ENCODE measurements around the gene TRIOBP.
"Not testable (repeated sequence)": the region's sequence is repeated elsewhere in the genome, so short reads cannot be mapped to it uniquely, and the experiment has no call there.

The TRIOBP gene

GRCh38 chr22:37684803-37685615 lies 11.8 kb upstream of the TRIOBP start:
- no peak overlapping the region for H3K27ac ChIP-seq
- in situ Hi-C loops (cut with HindIII; ENCODE audit: low pct_ligation_motif_present, low sequenced_read_pairs): no loop called here
- H3K27me3 ChIP-seq (replicated peaks): no peaks in the 10 kb centered on the region
- no peak for TF ChIP-seq CTCF (IDR thresholded peaks at IDR 0.05; ENCODE audit: low read depth, low read length, missing control alignments)
- H3K36me3 ChIP-seq (replicated peaks): peaks cover 12% of the 10 kb centered on the region
- H3K4me3 ChIP-seq (ENCODE audit: low read depth, low read length): no peak overlapping the region
- DNase-seq: no peak

DNA sequence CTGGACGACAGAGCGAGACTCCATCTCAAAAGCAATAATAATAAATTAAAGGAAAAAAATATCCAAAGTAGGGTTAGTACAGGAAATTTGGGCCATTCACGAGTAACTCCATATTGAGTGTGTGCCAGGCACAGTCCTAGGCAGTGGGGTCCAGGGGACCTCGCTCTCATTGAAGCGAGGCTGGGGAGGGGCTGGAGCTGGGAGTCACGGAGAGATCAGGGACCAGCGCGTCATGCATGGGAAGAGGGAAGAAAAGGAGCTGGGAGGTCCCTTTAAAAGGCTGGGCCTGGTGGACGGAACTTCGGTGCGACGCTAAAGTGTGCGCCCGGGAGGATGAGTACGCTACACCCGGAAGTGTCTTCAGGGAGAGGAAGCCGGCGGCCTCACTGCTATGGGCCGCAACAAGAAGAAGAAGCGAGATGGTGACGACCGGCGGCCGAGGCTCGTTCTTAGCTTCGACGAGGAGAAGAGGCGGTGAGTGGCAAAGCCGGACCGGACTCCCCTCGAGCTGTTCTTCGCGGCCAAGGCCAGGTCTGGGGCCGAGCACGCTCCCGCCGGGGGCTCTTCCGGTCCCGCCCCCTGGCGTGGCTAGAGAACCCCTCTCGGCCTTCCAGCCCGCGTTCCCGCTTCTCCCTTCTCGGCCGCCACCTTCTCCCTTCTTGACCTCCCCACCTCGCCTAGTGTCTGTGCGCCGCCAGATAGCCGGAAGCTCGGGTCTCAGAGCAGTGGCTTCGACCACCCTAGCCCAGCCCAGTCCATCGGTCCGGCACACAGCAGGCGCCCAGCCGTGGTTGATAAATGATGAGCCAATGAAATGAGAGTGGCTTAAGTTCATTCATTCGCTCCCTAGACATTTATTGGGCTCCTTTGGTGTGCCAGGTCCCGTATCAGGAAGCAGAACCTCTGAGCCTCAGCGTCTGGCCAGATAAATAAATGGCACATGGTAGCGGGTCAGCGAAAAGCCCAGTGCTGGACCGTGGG lies 10.6 kb upstream of the TRIOBP start, which contains the start of gene NOL12:
Gene NOL12 (plus strand): TSS at position 342 of the 981 bp plus-strand sequence. CDS start 50 bp downstream, at position 392.
- H3K27ac ChIP-seq: peak within 1 kb of the TSS; percentile 67
- in situ Hi-C loops (cut with HindIII; ENCODE audit: low pct_ligation_motif_present, low sequenced_read_pairs): no loop called here
- H3K27me3 ChIP-seq (replicated peaks): no peaks in the 10 kb centered on the region
- peak; percentile 77 for DNase-seq
- H3K4me3 ChIP-seq (ENCODE audit: low read depth, low read length): peak within 1 kb of the TSS; percentile 95
- peak; percentile 4 for TF ChIP-seq CTCF (IDR thresholded peaks at IDR 0.05; ENCODE audit: low read depth, low read length, missing control alignments)
- H3K36me3 ChIP-seq (replicated peaks): peaks cover 10% of the 10 kb centered on the region

GRCh38 chr22:37690407-37690806 lies 6.4 kb upstream of the TRIOBP start:
- no peak for TF ChIP-seq CTCF (IDR thresholded peaks at IDR 0.05; ENCODE audit: low read depth, low read length, missing control alignments)
- no peaks in the 10 kb centered on the region for H3K27me3 ChIP-seq (replicated peaks)
- no peak for DNase-seq
- no peak overlapping the region for H3K27ac ChIP-seq
- H3K36me3 ChIP-seq (replicated peaks): peaks cover 18% of the 10 kb centered on the region
- H3K4me3 ChIP-seq (ENCODE audit: low read depth, low read length): no peak overlapping the region
- in situ Hi-C loops (cut with HindIII; ENCODE audit: low pct_ligation_motif_present, low sequenced_read_pairs): no loop called here

DNA sequence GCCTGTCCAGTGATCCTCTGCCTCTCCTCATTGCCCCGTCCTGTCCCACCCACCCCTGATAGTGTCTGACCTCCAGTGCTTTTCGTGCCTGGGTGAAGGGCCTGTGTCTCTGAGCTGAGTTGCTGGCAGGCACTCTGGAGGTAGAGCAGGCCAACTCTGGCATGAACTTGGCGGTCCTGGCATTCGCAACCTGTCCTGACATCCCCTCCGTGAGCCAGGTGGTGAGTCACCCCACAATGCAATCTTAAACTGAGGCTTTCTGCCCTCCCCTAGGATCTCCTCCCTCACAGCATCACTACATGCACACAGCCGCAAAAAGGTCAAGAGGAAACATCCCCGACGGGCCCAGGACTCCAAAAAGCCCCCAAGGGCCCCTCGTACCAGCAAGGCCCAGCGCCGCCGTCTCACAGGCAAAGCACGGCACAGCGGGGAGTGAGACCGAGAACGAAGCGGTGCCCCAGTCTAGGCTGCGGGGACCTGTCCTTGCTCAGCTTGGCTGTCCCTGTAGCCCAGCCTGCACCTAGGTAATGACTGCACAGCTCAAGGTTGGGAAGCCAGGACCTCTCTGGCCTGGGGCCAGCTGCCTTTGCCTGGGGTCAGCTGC lies 5.8 kb upstream of the TRIOBP start:
- no peak overlapping the region for H3K27ac ChIP-seq
- in situ Hi-C loops (cut with HindIII; ENCODE audit: low pct_ligation_motif_present, low sequenced_read_pairs): no loop called here
- peaks cover 18% of the 10 kb centered on the region for H3K36me3 ChIP-seq (replicated peaks)
- H3K27me3 ChIP-seq (replicated peaks): no peaks in the 10 kb centered on the region
- no peak overlapping the region for H3K4me3 ChIP-seq (ENCODE audit: low read depth, low read length)
- no peak for DNase-seq
- no peak for TF ChIP-seq CTCF (IDR thresholded peaks at IDR 0.05; ENCODE audit: low read depth, low read length, missing control alignments)

DNA sequence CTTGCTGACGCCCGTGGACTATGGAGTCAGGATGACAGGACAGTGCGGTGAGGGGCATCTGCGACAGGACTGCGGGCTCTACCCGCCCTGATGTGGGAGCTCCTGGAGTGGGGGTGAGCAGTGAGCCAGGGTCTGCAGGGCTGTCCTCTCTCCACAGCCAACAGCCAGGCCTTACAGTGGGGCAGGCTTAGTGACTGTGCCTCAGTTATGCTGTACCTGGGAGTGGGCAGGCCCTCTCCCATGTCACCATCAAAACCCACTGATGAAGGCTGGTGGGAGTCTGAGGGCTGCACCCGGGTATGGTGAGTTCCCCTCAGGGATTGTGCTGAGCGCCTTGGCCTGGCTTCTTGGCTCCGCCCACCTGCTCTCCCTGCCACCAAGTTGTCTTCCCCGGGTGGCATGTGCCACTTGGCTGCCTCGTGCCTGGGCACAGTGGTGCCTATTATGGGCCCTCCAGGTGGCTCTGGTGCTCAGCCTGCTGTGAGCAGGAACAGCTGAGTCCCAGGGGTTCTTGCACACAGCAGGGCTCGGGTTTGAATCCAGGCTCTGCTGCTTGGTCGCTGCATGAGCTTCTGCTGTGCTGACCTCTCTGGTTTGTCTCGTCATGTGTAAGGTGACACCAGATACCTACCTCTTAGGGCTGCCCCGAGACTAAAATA lies 4.1 kb upstream of the TRIOBP start:
- TF ChIP-seq CTCF (IDR thresholded peaks at IDR 0.05; ENCODE audit: low read depth, low read length, missing control alignments): no peak
- H3K4me3 ChIP-seq (ENCODE audit: low read depth, low read length): no peak overlapping the region
- DNase-seq: no peak
- H3K36me3 ChIP-seq (replicated peaks): peaks cover 18% of the 10 kb centered on the region
- H3K27me3 ChIP-seq (replicated peaks): no peaks in the 10 kb centered on the region
- H3K27ac ChIP-seq: no peak overlapping the region
- in situ Hi-C loops (cut with HindIII; ENCODE audit: low pct_ligation_motif_present, low sequenced_read_pairs): no loop called here

DNA sequence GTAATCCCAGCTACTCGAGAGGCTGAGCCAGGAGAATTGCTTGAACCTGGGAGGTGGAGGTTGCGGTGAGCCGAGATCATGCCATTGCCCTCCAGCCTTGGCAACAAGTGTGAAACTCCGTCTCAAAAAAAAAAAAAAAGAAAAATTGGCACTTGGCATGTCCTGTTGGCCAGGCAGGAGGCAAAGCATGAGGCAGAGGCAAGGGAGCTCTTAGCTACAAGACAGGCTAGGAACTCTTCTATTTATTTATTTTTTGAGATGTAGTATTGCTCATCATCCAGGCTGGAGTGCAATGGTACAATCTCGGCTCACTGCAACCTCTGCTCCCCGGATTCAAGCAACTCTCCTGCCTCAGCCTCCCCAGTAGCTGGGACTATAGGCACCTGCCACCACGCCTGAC lies 2.7 kb upstream of the TRIOBP start:
- in situ Hi-C loops (cut with HindIII; ENCODE audit: low pct_ligation_motif_present, low sequenced_read_pairs); H3K36me3 ChIP-seq (replicated peaks); H3K27ac ChIP-seq; H3K27me3 ChIP-seq (replicated peaks); DNase-seq; H3K4me3 ChIP-seq (ENCODE audit: low read depth, low read length): not testable (repeated sequence)

DNA sequence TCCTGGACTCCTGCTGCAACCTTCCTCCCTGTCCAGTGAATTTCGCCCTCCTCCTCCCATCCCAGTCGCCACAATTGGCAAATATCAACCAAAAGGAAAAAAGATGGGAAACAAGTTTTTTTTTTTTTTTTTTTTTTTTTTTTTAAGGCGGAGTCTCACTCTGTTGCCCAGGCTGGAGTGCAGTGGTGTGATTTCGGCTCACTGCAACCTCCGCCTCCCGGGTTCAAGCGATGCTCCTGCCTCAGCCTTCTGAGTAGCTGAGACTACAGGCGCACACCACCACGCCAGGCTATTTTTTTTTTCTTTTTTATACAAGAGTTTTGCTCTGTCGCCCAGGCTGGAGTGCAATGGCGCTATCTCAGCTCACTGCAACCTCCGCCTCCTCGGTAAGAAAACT lies 590 bp upstream of the TRIOBP start:
- in situ Hi-C loops (cut with HindIII; ENCODE audit: low pct_ligation_motif_present, low sequenced_read_pairs); H3K36me3 ChIP-seq (replicated peaks); H3K27me3 ChIP-seq (replicated peaks); DNase-seq; H3K27ac ChIP-seq: not testable (repeated sequence)
- peak overlapping the region; percentile 48 for H3K4me3 ChIP-seq (ENCODE audit: low read depth, low read length)
